CD14-positive monocyte (primary cell): ENCODE data around the gene CC2D1A. TPM values are rescaled to one million over a fixed set of nuclear protein-coding genes. Genes with fewer than 3 reads are reported as not detected.

Source experiments
- DNase-seq, 3 donors: peaks; one replicate each; pipeline ENCODE4 v3.0.0-alpha.2; 2011 to 2022
- H2AFZ ChIP-seq: 2 replicates; pipeline ENCODE4 v1.6.0; 2012; ENCODE audit warnings: mild to moderate bottlenecking, low read depth, low read length, inconsistent platforms; ENCODE audit not compliant: insufficient read depth, poor library complexity, severe bottlenecking
- H3K27ac ChIP-seq, 2 donors: 1 replicate in 1 of 2; 2 replicates in 1 of 2; pipeline ENCODE4 v1.5.1; 2012 to 2013; ENCODE audit warnings: low read length in 2 of 2, control low read depth in 1 of 2, inconsistent platforms in 1 of 2, low read depth in 1 of 2, mild to moderate bottlenecking in 1 of 2
- H3K27me3 ChIP-seq, 2 donors: one replicate each; pipeline versions ENCODE4 v1.6.0 to v1.6.1; 2011 to 2013; ENCODE audit warnings: low read length in 2 of 2; ENCODE audit not compliant: control insufficient read depth in 2 of 2, insufficient read depth in 2 of 2
- H3K36me3 ChIP-seq, 2 donors: replicated peaks in 1 of 2; 1 replicate in 1 of 2; 2 replicates in 1 of 2; pipeline versions ENCODE4 v1.5.1 to v1.6.1; 2012 to 2013; ENCODE audit warnings: low read length in 2 of 2, control low read depth in 1 of 2, inconsistent platforms in 1 of 2, mild to moderate bottlenecking in 1 of 2; ENCODE audit not compliant: insufficient read depth in 2 of 2, control insufficient read depth in 1 of 2
- H3K4me1 ChIP-seq, 2 donors: 1 replicate in 1 of 2; 2 replicates in 1 of 2; pipeline versions ENCODE4 v1.5.1 to v1.6.1; 2012 to 2013; ENCODE audit warnings: low read length in 2 of 2, control low read depth in 1 of 2, inconsistent platforms in 1 of 2, mild to moderate bottlenecking in 1 of 2, moderate library complexity in 1 of 2; ENCODE audit not compliant: insufficient read depth in 2 of 2, control insufficient read depth in 1 of 2
- H3K4me2 ChIP-seq: replicated peaks from 2 replicates; pipeline ENCODE3; 2012; ENCODE audit warnings: low read length, moderate library complexity, mild to moderate bottlenecking; ENCODE audit not compliant: poor library complexity, severe bottlenecking; ENCODE audit errors: extremely low read depth
- H3K4me3 ChIP-seq, 3 experiments: fragments of 200-600 bp in 1 of 3; sonication (generic) in 1 of 3; replicated peaks in 1 of 3; 1 replicate in 2 of 3; 2 replicates in 1 of 3; pipeline ENCODE4 v1.5.1; 2011 to 2013; ENCODE audit warnings: low read length in 3 of 3, mild to moderate bottlenecking in 3 of 3, control low read depth in 2 of 3, low read depth in 2 of 3, inconsistent platforms in 1 of 3, moderate library complexity in 1 of 3
- H3K79me2 ChIP-seq: 2 replicates; pipeline ENCODE4 v1.6.0; 2012; ENCODE audit warnings: mild to moderate bottlenecking, control low read depth, inconsistent platforms, low read length, moderate library complexity; ENCODE audit not compliant: insufficient read depth
- H3K9ac ChIP-seq: 2 replicates; pipeline ENCODE4 v1.6.0; 2017; ENCODE audit warnings: low read length, mild to moderate bottlenecking; ENCODE audit not compliant: insufficient read depth, poor library complexity, severe bottlenecking
- H3K9me3 ChIP-seq, 2 donors: replicated peaks in 1 of 2; 1 replicate in 1 of 2; 2 replicates in 1 of 2; pipeline versions ENCODE4 v1.5.1 to v1.6.1; 2012 to 2013; ENCODE audit warnings: low read length in 2 of 2, control low read depth in 1 of 2; ENCODE audit not compliant: control insufficient read depth in 1 of 2, insufficient read depth in 1 of 2
- H4K20me1 ChIP-seq: 2 replicates; pipeline ENCODE4 v1.6.0; 2012; ENCODE audit warnings: mild to moderate bottlenecking, low read length, control low read depth, moderate library complexity; ENCODE audit not compliant: insufficient read depth
- H3K27ac Mint-ChIP-seq, 7 donors: one replicate each; pipeline ENCODE4 v1.8.0; 2020; ENCODE audit warnings: mild to moderate bottlenecking in 7 of 7, mixed read lengths in 7 of 7, moderate library complexity in 6 of 7, inconsistent platforms in 2 of 7
- H3K27me3 Mint-ChIP-seq, 3 donors: one replicate each; pipeline ENCODE4 v1.8.0; 2021 to 2022; ENCODE audit warnings: low read depth in 3 of 3, mild to moderate bottlenecking in 3 of 3, mixed read lengths in 3 of 3, moderate library complexity in 3 of 3, inconsistent platforms in 1 of 3
- H3K36me3 Mint-ChIP-seq, 2 donors: one replicate each; pipeline ENCODE4 v1.8.0; 2020; ENCODE audit warnings: mixed read lengths in 2 of 2, inconsistent platforms in 1 of 2, mild to moderate bottlenecking in 1 of 2
- H3K4me1 Mint-ChIP-seq: one replicate; pipeline ENCODE4 v1.8.0; 2020; ENCODE audit warnings: mild to moderate bottlenecking, mixed read lengths
- H3K4me3 Mint-ChIP-seq, 2 donors: one replicate each; pipeline ENCODE4 v1.8.0; 2020; ENCODE audit warnings: mild to moderate bottlenecking in 2 of 2, mixed read lengths in 2 of 2, moderate library complexity in 1 of 2
- H3K9me3 Mint-ChIP-seq, 7 donors: one replicate each; pipeline ENCODE4 v1.8.0; 2020 to 2022; ENCODE audit warnings: mixed read lengths in 7 of 7, mild to moderate bottlenecking in 6 of 7, moderate library complexity in 6 of 7, inconsistent platforms in 2 of 7
- WGBS: methylation state at CpG from one replicate; pipeline ENCODE4 v1.1.5; 2013; ENCODE audit warnings: missing lambda C conversion rate; ENCODE audit not compliant: insufficient coverage; 5-methylcytosine and 5-hydroxymethylcytosine counted together
- intact Hi-C, 2 donors: fragments of 100-400 bp; cut with micrococcal nuclease; formaldehyde crosslinking; loops; one replicate each; pipeline versions ENCODE4 v1.15.0 to v1.15.1; 2023
- polyA plus RNA-seq, 3 donors: library from polyadenylated mRNA; depleted of rRNA in 1 of 3; unstranded in 2 of 3; stranded (reverse) in 1 of 3; fragments of 300-500 nt in 2 of 3; fragments of >200 nt in 1 of 3; fragmentation: Illumina TruSeq in 2 of 3; gene quantifications; 1 replicate in 2 of 3; 2 replicates in 1 of 3; pipeline ENCODE4 v1.2.3, GENCODE V29; 2012 to 2021
- TF ChIP-seq, protein P1 (sequence below): fragments of 200-600 bp; IDR thresholded peaks from one replicate; pipeline ENCODE4 v1.8.0; 2022; ENCODE audit warnings: antibody characterized with exemption, mild to moderate bottlenecking

The CC2D1A gene
- polyA plus RNA-seq, 3 donors = 4.6 to 27.0 (median 6.2) TPM

GRCh38 chr19:13888281-13888680 is 17.7 kb upstream of the CC2D1A start:
- no peaks in the 10 kb centered on the region for H3K36me3 ChIP-seq
- Mint-ChIP-seq H3K27me3 (peaks cover 10 to 16% (median 14%) of the 10 kb centered on the region in 3 donors), H3K36me3 (no peaks in the 10 kb centered on the region), H3K4me3 (no peak overlapping the region), H3K9me3 (peaks cover 0 to 2% (median 0%) of the 10 kb centered on the region in 7 donors), H3K27ac (no peak overlapping the region), H3K4me1 (no peaks in the 10 kb centered on the region)
- TF ChIP-seq, protein P1, sequence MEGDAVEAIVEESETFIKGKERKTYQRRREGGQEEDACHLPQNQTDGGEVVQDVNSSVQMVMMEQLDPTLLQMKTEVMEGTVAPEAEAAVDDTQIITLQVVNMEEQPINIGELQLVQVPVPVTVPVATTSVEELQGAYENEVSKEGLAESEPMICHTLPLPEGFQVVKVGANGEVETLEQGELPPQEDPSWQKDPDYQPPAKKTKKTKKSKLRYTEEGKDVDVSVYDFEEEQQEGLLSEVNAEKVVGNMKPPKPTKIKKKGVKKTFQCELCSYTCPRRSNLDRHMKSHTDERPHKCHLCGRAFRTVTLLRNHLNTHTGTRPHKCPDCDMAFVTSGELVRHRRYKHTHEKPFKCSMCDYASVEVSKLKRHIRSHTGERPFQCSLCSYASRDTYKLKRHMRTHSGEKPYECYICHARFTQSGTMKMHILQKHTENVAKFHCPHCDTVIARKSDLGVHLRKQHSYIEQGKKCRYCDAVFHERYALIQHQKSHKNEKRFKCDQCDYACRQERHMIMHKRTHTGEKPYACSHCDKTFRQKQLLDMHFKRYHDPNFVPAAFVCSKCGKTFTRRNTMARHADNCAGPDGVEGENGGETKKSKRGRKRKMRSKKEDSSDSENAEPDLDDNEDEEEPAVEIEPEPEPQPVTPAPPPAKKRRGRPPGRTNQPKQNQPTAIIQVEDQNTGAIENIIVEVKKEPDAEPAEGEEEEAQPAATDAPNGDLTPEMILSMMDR = no peak
- H4K20me1 ChIP-seq = no peaks in the 10 kb centered on the region
- peaks cover 0 to 14% of the 10 kb centered on the region in 2 donors for H3K27me3 ChIP-seq
- 93% methylated on average over 15 of the region's 16 CpGs for WGBS
- DNase-seq = no peak
- H3K4me2 ChIP-seq = no peak overlapping the region
- intact Hi-C loops = loop anchor here (10.0 kb wide), 2 partner anchors 157 to 457 kb away; no protein-coding TSS in a partner anchor
- H3K9ac ChIP-seq = no peak overlapping the region
- no peak overlapping the region for H3K27ac ChIP-seq
- H3K9me3 ChIP-seq = no peaks in the 10 kb centered on the region
- no peaks in the 10 kb centered on the region for H3K4me1 ChIP-seq
- H2AFZ ChIP-seq = no peak overlapping the region
- no peaks in the 10 kb centered on the region for H3K79me2 ChIP-seq
- H3K4me3 ChIP-seq = no peak overlapping the region

DNA sequence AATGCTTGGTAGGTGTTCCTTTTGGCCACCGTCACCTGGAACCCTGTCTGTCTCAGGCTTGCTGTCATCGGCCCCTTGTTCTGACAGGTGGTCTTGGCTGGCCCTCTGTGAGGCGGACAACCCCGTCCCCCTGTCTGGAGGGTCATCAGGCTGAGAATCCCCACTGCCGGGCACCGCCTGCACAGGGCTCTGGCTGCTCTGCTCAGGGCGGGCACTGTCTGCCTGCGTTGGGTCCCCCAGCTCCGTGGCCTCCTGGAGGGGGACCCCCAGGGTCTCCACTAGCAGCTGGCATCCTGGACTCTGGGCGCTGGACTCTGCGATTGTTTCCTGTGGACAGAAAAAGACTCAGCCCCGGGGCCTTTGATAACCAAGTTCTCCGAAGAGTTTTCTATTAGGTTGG is 15.9 kb upstream of the CC2D1A start:
- Mint-ChIP-seq H3K27me3 (peaks cover 5 to 12% (median 10%) of the 10 kb centered on the region in 3 donors), H3K36me3 (peaks cover 0 to 3% of the 10 kb centered on the region in 2 donors), H3K4me1 (no peaks in the 10 kb centered on the region), H3K27ac (no peak overlapping the region), H3K4me3 (no peak overlapping the region), H3K9me3 (no peaks in the 10 kb centered on the region)
- Histone ChIP-seq H3K36me3 (no peaks in the 10 kb centered on the region), H3K4me1 (no peaks in the 10 kb centered on the region), H4K20me1 (no peaks in the 10 kb centered on the region), H3K4me3 (no peak overlapping the region), H3K4me2 (no peak overlapping the region), H3K9me3 (no peaks in the 10 kb centered on the region), H3K9ac (no peak overlapping the region), H3K27me3 (peaks cover 0 to 10% of the 10 kb centered on the region in 2 donors), H2AFZ (no peak overlapping the region), H3K79me2 (no peaks in the 10 kb centered on the region), H3K27ac (no peak overlapping the region)
- intact Hi-C loops = no loop called here
- TF ChIP-seq, protein P1 = no peak
- no peak for DNase-seq
- 96% methylated on average over 13 of the region's 13 CpGs for WGBS
